H1 (cell line): ENCODE results near the gene HDAC10. TPM values are rescaled to one million over a fixed set of nuclear protein-coding genes. Genes with fewer than 3 reads are reported as not detected.

Source experiments
- SP1 ChIP-seq: IDR thresholded peaks from 2 replicates; pipeline ENCODE4 v1.6.1; 2011; ENCODE audit warnings: low read depth, low read length
- polyA plus RNA-seq, 7 experiments: library from polyadenylated mRNA; depleted of rRNA in 3 of 7; stranded (reverse) in 5 of 7; unstranded in 2 of 7; fragments of >200 nt in 5 of 7; fragments of 200-250 nt in 2 of 7; gene quantifications; 1 replicate in 5 of 7; 2 replicates in 1 of 7; 4 replicates in 1 of 7; pipeline versions ENCODE4 v1.2.1 to v1.2.3, GENCODE V29; 2011 to 2013; ENCODE audit warnings: missing spikeins in 2 of 7, mixed read lengths in 2 of 7
- total RNA-seq: library from RNA; stranded (reverse); fragmentation: NEBNext Ultra II Directional; extraction: Animal tissue kit (Norgen Biotek cat#: 25700); gene quantifications from 2 replicates; pipeline ENCODE4 v1.2.1, GENCODE V29; 2021

Gene HDAC10
- total and polyA plus RNA-seq, 2 of the 8 experiments (the other 6 are each of a cell fraction or from before 2014, with no cell fraction given): 11.2 to 26.4 TPM

DNA sequence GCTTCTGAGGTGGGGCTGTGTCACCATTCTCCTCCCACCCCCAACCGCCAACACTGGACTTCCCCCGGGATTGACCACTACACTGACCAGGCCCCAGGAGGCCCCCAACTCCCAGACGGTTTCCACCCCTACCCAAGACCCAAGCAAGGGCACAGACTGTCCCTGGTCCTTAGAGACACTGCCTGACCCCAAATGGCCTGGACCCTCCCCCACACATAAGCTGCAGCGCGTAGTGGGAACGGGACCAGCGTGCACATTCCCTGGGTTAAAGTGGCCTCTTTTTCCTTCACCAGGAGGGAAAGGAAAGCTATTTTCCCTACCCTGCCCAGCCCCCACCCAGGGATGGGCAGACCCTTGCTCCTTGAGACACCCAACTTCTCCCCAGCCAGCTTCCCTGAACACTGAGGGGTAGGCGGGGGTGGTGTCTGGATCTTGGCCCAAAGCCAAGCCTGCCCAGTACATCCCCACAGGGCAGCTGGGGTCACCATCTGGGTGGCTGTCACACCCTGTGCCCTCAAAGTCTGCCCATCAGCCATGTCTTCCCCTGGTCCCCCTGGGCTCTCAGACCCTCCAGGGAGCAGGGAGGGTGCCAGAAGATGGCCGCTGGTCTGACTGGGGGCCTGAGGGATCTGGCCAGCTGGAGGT lies 12.0 kb upstream of the HDAC10 start (continued):
- TF ChIP-seq SP1: no peak
- TF ChIP-seq, all 59 proteins: peak for 0
